Measurements from ENCODE around the gene ANKRD23.

ANKRD23 gene

DNA sequence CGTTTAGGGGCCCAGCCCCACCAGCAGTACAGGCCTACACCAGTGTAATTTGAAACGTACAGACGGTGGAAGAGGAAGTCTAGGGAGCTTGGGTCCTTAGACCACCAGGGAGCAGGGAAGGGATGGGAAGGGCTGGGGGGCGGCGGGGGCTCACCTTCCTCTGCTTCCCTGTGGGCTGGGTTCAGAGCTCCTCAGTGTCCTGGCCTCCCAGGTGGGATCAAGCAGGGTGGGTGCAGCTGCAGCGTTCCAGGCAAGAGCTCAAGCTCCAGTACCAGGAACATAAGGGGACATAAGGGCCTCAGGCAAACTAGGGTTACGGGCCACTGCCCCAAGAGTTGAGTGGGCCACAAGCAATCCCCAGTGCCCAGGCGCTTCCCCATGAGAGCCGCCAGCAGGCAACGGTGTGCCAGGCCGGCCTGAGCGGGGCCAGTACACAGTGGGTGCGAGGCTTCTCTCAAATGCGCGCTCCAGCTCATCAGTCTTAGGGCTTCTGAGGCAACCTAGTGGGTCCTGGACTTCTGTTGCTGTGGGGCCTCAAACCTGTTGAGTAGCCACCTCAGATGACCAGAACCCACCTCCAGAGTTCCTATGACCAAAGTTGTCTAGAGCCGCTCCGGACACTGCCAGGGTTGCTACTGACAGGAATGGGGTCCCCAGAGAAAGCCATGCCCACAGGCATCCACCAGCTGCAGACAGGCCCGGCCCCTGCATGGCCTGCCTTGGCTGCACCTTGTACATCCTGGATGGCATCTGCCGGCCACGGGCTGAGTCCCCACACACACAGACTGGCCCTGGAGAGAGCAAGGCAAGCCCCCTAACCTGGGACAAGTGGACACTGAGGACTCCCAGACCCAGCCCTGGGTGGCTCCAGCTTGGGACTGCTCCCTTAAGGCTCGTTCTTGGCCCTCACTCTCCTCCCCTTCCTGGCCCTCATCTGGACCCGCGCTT, 5.2 kb downstream of the ANKRD23 start:
- no peak for DNase-seq (ENCODE audit: low read depth in 2 of 2)

DNA sequence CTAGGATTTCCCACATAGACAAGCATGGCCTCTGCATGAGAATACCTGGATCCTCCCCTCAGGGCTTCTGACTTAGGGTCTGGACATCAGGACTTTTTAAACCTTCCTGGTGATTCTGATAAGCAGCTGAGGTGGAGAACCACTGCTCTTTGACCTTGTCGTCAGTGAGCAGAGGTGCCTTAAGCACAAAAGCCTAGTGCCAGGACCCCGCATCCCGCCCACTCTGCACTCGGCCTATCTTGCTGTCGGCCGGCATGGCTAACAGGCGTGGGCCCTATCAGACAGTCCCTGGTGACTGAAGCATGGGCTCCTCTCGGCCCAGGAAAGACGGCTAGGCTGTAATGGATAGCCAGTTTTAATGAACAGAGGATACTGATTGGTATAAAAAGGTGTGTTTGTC, 6.2 kb downstream of the ANKRD23 start:
- no peak for DNase-seq (ENCODE audit: low read depth in 2 of 2)

DNA sequence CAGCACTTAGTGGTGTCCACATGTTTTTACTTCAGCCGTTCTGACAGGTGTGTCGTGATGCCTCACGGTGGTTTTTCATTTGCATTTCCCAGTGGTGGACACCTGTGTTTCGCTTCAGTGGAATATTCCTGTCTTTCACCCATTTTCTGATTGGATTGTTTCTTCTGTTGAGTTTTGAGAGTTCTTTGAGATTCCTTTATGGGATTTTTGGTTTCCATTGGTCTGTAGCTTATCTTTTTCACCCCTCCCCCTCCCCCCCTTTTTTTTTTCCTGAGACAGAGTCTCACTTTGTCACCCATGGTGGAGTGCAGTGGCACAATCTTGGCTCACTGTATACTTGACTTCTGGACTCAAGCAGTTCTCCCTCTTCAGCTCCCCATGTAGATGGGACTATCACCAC, 8.0 kb downstream of the ANKRD23 start:
- DNase-seq (ENCODE audit: low read depth in 2 of 2): no peak

DNA sequence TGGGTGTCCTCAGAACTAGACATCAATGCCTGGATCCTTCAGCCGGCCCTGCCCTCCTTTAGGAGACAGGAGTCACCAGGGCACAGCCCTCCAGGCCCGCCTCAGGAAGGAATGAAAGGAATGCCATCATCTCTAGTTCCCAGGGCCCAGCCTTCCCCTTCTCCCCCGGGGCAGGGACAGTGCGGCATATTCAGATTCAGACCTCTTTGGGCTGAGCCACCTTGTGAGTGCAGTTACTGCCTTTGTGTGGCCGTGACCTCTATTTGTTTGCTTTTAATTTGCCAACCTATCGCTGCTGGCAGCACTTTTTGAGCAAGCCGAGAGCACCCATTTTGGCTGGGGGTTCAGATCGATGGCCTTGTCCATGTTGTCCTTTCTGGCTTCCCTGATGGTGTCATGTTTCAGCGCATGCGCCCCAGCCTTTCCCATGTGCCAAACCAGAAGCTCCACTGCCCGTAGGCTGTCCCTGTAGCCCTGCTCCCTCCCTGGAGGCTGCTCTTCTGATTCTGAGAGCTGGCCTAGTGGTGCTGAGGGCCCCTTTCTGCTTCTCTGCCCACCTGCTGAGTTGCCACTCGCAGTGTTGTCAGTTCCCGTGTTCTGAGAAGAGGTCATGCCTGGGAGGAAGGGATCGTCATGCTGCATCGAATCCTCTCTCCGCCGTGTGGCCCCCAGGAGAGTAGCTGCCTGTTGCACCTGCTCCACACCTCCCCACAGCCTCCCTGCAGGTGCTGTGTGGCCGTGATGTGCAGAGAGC, 10.9 kb downstream of the ANKRD23 start:
- peak; percentile 19 to 23 for DNase-seq (ENCODE audit: low read depth in 2 of 2)

DNA sequence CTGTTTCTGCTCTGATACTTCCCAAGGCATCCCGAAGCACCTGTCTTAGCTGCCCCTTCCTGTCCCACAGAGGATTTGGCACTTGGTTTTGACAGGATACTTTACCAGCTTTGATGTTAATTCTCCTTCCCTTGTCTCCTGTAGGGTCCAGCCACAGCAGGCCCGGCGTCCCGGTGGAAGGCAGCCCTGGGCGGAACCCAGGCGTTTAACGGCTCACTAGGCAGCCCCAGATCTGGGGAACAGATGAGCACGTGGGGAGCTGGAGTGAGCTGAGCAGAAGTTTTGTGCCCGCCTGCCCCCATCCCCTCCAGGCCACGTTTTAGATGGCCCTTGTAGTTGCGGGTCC, 11.4 kb downstream of the ANKRD23 start:
- DNase-seq (ENCODE audit: low read depth in 2 of 2): no peak

DNA sequence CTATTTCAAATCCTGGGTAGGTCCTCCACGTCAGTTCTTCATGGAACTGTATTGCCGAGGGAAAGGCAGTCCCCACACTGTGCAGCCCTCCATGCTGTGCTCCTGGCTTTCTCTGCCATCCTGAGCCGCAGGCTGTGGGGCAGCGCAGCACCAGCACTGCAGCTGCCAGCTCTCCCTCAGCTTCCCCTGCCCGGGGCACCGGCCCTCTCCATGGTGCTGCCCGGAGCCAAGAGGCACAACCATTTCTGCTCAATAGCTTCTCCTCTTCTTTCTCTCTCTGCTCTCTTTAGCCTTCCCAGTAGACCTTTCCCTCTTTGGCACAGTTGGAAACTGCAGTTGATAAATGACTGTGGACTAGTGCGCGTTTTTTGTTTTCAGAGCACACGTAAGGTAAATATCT, 12.1 kb downstream of the ANKRD23 start:
- DNase-seq (ENCODE audit: low read depth in 2 of 2): no peak

DNA sequence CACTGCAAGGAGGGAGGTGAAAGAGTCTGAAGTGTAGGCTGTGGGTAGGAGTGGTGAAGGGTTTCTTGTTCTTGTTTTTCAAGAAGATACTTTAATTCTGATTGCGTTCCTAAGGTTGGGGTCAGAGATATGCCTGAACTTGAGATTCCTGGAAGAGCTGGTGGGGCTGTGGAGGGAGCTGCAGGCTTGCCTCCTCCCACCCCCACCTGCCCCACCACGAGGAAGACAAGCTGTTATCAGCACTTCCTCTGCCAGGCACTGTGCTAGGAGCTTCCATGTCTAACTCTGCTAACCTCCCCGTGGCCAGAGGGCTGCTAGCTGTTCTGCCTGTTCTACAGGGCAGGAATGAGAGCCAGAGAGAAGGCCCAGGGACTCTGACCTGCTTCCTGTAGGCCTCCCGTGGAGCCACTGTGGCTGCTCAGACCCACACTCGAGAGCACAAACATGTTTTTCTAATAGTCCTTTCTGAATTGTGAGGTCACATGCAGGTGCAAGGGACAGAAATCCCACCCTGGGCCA, 13.7 kb downstream of the ANKRD23 start:
- no peak for DNase-seq (ENCODE audit: low read depth in 2 of 2)

DNA sequence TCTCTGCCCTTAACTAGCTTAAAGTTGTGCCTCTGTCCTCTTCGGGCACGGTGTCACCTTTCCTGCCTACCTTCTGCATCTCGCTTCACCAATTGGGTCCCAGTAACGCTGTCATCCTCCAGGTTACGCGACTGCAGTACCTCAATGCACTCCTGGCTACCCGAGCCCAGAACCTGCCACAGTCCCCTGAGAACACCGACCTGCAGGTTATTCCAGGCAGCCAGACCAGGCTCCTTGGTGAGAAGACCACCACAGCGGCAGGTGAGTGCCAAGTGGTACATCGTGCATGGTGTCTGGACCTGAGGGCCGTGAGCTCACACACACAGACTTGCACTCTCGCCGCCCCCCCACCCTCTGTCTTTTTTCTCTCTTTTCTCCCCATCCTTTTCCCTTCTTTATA, 14.9 kb downstream of the ANKRD23 start:
- DNase-seq (ENCODE audit: low read depth in 2 of 2): no peak

DNA sequence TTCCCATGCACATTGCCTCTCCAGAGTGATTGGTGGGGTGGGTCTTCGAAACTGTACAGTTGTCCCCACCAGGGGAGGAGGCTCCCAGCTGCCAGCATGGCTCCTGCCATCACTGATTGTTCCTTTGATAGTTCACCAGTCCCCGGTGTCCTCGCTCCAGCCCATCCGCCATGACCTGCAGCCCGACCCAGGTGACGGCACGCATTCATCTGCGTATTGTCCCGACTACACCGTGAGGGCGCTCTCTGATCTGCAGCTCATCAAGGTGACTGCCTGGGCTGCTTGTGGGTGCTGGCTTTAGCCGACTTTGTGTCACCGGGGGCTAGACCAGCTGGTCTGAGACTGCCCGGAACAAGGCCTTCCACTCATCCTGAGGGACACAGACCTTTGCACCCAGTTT, 15.4 kb downstream of the ANKRD23 start:
- no peak for DNase-seq (ENCODE audit: low read depth in 2 of 2)

DNA sequence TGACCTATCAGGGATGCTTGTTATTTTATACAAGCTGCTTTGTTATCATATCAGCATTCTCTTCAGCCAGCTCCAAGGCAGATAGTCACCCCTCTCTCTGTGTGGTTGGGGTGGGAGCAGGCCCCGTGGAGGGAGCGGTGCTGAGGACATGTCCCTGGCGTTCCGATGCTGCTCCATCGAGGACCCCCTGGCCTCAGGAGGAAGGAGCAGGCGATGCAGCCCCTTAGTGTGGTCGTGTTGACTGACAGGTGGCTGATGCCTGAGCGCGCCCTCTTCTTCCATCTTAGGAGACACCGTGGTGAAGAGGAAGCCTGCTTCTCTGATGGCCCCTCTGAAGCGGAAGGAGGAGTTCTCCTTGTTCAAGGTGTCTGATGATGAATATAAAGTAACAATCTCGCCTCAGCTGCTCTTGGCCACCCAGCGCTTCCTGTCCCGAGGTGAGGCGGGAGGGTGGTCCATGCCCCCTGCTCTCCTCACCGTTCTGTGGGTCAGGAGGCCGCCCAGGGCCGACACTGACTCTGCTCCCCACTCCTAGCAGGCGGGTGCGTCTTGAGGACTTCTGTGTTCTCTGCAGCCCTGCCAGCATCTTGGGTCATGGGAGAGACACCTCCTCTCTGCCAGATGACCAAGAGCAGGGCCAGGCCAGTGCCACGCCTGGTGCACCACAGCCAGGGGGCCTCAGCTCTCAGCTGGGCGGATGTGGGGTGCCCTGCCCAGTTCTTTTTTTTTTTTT, 17.1 kb downstream of the ANKRD23 start:
- DNase-seq (ENCODE audit: low read depth in 2 of 2): no peak

DNA sequence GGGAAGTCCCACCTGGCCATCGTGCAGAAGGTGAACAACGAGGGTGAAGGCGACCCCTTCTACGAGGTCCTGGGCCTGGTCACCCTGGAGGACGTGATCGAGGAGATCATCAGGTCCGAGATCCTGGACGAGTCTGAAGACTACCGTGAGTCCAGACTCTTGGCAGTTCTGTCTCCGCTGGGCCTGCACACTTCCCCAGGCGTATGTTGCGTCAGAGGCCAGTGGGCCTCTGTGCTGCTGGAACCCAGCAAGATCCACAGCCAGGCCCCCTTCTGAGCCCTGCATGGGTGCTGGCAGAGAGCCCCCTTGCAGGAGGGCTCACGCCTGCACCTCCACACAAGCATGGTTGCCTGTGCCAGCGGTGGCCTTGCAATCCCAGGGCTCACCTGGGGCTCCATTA, 18.8 kb downstream of the ANKRD23 start:
- DNase-seq (ENCODE audit: low read depth in 2 of 2): no peak

DNA sequence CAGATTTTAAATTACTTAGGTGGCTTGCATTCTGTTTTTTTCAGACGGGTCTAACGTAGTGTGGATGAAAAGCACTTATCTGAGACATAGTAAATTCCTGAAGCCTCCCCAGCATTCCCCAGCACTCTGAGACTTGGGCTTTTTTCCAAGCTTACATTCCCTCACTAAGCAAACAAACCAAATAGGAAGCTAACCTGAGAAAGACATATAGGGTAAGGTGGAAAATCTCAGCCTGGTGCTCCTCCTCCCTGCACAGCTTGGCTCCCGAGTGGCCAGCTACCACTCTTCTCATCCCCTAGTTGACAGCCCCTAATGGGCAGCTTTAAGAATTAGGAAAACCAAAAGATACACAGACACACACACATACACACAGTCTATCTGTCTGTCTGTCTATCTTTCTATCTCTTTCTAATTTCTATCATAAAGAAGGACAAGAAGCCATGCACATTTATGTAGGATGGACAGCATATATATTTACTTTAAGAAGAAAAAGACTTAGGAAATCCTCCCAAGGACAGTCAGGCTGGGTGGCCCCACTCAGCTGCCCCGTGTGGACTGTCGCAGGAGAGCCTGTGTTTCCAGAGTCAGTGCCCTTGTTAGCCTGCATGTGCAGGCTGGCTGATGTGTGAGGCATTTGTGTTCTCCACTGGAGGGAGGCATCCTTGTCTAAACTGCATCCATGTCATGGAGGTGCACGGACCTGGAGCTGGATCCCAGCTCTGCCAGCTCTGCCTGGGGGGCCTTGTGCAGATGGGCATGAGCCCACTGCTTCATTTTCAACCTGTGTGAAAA, 19.5 kb downstream of the ANKRD23 start:
- DNase-seq (ENCODE audit: low read depth in 2 of 2): peak in 1 of 2 experiments; percentile 13

DNA sequence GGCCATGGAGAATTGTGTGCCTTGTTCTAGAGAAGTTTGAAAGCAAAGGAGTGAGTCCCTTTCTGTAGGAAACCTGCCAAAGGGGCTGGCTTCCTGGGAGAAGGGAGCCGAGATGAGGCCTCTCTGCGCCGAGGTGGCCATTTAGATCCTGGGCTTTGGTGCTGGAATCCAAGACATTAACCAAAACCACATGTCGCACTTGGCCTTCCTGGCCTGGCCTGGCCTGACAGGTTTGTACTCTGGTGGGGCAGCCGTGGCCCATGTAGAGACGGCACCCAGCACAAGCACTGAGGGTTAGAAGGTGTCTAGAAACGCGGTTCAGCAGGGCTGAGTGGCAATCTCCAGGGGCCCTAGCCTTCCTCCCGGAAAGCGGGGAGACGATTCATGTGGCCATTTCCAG, 20.6 kb downstream of the ANKRD23 start:
- no peak for DNase-seq (ENCODE audit: low read depth in 2 of 2)

DNA sequence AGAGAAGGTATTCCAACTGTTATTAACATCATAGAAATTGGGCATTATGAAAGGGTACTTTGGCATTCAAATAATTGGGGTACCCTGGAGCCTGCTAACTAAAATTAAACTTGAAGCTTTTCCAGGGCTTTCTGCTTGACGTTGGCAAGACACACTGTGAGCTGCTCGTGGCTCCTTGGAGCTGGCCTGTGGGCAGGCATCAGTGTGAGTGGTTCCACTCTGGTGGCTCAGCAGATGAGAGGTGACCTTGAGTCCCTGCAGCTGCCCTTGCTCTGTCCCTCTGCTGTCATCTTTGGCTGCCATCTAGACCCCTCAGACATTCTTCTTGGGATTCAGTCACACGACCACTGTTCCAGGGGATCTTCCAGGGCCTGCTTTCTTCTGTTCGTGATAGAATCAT, 21.0 kb downstream of the ANKRD23 start:
- DNase-seq (ENCODE audit: low read depth in 2 of 2): no peak

DNA sequence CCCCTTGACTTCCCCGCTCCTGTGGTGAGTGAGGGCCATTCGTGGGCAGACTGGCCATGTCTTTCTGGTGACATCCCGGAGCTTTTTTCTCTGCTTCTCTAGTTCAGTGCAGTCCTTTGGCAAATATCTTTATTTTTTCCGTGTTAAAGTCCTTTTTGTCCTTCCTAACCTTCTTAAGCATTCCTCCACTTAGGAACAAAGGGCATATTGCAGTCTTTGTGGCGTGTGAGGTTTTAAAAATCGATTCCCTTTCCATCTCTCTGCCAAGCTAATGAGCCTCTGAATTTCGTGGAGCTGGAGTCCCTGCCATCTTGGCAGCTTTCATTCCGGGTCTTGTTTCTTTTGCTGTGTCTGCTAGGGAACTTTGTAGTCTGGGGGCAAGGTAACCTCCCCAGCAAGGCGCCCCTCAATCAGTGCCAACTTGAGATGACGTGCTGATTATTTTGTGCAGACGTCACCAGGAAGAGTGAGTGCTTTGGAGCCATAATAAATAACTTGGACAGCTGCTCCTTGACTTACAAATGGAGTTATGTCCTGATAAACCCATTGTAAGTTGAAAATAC, 22.6 kb downstream of the ANKRD23 start:
- no peak for DNase-seq (ENCODE audit: low read depth in 2 of 2)

DNA sequence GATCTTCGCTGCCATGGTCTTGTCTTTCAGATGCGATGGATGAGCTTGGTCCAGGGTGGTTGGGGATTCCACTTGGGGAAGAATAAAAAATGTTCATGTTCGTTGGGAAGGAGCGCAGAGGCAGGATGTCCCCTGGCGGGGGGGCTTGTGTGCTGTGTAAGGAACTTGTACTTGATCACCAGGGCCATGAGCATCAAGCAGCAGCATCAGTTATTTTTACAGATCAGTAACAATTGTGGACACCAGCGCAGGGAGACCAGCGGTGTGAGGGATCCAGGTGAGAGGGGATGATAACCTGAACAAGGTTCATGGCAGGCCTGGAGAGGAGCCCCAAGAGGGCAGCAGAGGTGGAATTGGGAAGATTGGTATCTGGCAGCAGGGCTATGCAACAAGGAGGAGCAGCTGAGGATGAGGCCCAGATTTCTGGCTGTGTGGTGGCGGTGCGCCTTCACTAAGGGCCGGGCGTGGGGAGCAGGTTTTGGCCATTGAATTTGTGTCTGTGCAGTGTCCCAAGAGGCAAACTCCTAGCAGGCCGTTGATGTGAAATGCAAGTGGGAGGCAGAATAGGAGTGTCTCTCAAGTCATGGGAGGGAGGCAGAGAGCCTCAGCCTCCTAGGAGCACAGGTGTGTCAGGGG, 23.8 kb downstream of the ANKRD23 start:
- no peak for DNase-seq (ENCODE audit: low read depth in 2 of 2)

DNA sequence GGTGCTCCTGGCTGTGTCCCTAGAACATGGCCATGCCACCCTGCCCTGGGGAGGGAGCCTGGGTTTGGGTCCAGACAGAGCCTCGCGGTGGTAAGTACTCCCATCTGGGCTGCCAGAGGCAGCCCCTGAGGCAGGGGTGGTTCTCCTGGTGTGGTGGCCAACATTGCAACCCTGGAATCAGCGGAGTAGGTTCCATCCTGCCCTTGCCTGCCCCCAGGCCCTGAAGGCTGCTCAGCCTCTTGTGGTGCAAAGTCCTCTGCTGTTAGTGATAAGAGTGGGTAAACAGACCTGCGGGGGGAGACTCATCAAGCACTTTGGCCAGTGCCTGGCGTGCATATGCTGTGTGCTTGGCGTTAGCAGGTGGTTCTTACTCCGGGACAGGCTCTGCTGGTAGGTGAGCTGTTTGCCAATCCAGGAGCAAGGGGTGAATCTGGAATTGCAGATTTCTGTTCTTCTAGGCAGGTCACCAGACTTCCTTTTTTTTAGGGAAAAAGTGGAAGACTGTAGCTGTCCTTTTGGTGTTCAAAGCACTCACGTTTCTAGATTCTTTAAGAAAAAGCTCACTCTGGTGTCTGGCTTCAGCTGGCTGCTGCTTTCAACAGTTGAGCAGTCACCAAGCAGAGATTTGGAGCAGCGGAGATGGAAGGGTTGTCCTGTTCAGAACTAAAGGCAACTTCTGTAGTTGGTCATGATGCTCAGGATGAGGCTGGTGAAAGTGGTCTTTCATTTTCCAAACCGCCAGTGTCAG, 24.5 kb downstream of the ANKRD23 start:
- no peak for DNase-seq (ENCODE audit: low read depth in 2 of 2)

DNA sequence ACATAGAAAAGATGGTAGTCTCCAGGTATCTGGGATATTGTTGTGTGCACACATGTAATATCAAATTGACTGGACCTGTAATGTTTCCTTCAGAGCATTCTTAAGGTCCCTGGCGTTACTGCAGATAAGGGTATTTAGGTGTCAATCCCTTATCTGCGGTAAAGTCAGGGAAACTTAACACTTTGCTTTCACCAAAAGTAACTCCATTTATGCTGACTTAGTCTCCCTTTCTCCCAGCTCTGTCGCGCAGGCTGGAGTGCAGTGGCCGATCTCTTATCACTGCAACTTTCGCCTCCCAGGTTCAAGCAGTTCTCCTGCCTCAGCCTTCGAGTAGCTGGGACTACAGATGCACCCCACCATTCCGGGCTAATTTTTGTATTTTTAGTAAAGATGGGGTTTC, 25.9 kb downstream of the ANKRD23 start:
- no peak for DNase-seq (ENCODE audit: low read depth in 2 of 2)

DNA sequence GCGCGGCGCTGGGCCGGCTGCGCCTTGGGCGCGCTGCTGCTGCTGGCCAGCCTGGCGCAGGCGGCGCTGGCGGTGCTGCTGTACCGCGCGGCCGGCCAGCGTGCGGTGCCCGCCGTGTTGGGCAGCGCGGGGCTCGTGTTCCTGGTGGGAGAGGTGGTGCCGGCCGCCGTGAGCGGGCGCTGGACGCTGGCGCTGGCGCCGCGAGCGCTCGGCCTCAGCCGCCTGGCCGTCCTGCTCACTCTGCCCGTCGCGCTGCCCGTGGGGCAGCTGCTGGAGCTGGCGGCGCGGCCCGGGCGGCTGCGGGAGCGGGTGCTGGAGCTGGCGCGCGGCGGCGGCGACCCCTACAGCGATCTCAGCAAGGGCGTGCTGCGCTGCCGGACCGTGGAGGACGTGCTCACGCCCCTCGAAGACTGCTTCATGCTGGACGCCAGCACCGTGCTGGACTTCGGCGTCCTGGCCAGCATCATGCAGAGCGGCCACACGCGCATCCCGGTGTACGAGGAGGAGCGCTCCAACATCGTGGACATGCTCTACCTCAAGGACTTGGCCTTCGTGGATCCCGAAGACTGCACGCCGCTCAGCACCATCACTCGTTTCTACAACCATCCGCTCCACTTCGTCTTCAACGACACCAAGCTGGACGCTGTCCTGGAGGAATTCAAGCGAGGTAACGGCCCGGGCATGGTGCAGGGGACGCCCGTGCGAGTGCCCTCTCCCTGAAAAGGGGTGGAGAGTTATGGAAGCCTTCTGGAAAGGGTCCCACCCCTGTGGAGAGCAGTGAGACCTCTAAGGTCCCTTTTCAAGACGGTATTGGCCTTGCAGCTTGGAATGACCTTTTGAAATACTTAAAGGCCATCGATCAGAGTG, 26.8 kb downstream of the ANKRD23 start:
- no peak for DNase-seq (ENCODE audit: low read depth in 2 of 2)

All from fibroblast of skin of left quadriceps (primary cell).